T47D (cell line): ENCODE results near the gene SLC3A2.
A peak's percentile ranks its signal among the peaks of the same experiment; 100 is the strongest.
"Not testable (repeated sequence)": the region's sequence is repeated elsewhere in the genome, so short reads cannot be mapped to it uniquely, and the experiment has no call there.

ENCODE experiments used
- DNase-seq, 2 experiments: peaks; one replicate each; pipeline versions ENCODE4 v3.0.0 to v3.0.0-alpha.2; 2011 to 2012; ENCODE audit warnings: low read depth in 1 of 2, low spot score in 1 of 2
- JUND ChIP-seq: IDR thresholded peaks from 2 replicates; pipeline ENCODE4 v1.6.1; 2012; ENCODE audit warnings: low read depth
- in situ Hi-C: cut with HindIII; loops from 2 replicates; pipeline ENCODE4 v1.10.0; 2016; ENCODE audit warnings: low sequenced_read_pairs, low pct_unique_long_range_greater_than_20kb

SLC3A2 gene

DNA sequence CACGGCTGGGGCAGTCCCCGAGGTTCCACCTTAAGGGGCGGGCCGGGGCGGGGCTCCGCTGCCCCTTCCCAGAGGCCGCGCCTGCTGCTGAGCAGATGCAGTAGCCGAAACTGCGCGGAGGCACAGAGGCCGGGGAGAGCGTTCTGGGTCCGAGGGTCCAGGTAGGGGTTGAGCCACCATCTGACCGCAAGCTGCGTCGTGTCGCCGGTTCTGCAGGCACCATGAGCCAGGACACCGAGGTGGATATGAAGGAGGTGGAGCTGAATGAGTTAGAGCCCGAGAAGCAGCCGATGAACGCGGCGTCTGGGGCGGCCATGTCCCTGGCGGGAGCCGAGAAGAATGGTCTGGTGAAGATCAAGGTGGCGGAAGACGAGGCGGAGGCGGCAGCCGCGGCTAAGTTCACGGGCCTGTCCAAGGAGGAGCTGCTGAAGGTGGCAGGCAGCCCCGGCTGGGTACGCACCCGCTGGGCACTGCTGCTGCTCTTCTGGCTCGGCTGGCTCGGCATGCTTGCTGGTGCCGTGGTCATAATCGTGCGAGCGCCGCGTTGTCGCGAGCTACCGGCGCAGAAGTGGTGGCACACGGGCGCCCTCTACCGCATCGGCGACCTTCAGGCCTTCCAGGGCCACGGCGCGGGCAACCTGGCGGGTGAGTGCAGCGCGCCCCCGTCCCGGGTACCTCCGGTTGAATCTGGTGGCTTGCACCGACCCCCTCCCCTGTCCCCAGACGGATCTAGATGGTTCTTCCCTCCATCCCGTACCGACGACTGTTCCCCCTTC lies at the start of gene SLC3A2:
TSS of gene SLC3A2 (plus strand) at position 94 of the 776 bp plus-strand sequence. CDS start at position 222, 128 bp downstream.
- in situ Hi-C loops, result no loop called here
- TF ChIP-seq JUND, result no peak
- DNase-seq, result peak; percentile 84 to 95

DNA sequence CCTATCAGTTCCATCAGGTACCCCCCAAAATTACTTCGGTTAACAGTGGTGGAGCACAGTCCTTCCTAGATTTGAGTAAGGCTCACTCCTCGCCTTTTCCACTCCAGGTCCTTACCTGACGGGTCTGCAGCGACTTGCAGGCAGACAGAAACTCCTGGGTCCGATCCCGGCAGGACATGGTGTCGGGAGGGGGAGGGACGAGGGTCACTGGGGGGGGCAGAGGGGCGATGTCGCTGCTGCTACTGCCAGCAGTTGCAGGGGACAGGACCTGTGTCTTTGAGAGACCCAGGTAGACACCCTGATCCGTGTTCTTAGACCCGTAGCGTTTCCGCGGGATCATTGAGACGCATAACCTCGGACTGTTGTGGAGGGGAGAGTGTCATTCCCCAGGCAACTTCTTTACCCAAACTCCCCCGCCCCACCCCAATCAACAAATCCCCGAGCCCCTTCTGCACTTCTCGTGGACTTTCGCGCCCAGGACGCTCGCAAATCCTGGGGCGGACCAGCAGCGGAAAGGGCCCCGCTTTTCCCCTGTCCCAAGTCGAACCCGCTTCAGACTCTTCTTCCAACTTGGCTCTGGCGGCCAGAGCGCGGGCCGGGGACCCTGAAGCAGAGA lies 49.7 kb upstream of the SLC3A2 start:
- TF ChIP-seq JUND, result no peak
- in situ Hi-C loops, result no loop called here
- DNase-seq, result no peak

DNA sequence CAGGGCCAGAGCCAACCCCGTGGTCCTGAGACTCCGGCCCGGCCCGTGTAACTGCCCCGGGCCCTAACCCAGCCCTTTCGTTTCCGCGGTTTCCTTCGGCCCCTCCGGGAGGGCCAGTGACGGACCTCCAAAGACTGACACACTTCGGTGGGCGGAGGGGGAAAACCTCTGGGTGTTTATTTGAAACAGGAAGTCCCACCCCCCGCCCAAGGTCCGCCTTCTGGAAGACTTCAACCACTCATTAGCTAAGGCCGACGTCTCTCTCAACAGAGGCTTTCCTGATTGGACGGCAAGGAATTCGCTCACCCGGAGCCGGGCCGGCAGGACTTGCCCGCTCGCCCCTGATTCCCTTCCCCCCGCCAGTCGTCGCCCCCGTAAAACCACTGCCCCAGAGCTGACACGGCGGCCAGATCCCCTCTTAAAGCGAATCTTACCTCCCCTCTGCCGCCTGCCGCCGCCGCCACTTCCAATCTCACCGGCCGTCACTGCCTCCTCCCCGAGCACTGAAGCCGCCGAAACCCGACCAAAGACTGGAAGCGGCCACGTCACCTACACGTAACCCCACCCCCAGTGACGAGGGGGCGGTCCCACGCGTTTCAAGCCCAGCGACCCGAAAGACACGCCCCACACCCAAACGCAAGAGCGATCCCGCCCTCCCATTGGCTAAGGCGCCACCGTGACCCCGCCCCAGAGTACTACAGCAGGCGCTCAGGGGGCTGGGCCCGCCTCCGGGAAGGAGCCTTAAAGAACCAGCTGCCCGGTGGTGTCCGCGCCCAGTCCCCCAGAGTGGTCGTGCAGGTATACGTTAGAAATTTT lies 49.0 kb upstream of the SLC3A2 start, which contains the start of gene STX5:
TSS of gene STX5 (minus strand) at position 532 of the 816 bp plus-strand sequence. CDS start 808 bp downstream, outside the sequence.
- no peak for TF ChIP-seq JUND
- in situ Hi-C loops, result no loop called here
- peak; percentile 99 for DNase-seq

DNA sequence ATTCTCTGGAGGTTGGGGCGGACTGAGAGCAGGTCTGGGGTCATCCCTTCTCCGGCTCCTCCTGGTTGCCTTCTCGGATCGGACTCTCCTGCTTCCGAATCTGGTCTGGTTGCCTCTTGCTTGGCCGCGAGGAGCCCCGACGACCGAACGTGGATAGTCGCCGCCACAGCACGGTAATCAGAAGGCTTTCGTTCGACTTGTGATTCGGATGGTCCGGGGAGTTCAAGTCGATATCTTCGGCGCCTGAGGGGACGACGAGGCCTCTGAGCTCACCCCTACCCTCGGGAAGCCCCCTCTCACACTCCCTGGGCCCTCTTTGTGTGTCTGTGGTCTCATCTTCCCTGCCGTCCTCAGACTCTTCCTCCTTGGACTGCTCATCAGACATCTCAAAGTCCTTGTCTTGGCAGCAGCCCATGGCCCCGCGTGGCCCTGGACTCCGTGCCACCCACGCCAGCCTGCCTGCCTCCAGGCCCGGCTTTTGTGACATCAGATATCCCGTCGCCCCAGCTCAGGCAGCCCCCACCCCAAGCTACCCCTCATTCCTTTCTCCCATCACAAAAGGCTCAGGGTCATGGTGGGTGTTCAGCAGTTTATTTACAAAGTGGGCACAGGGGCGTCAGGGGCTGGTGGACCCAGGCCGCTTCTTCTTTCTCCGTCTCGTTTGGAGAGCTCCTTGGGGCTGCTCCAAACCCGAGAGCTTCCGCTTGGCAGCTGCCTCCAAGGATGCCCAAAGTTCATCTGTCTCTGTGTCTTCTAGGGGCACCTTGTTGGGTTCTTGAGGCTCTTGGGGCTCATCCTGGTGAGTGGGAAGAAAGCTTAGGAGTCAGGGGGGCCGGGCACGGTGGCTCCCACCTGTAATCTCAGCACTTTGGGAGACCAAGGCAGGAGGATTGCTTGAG lies 48.1 kb upstream of the SLC3A2 start, which contains the start of gene TEX54:
TSS of gene TEX54 (minus strand) at position 506 of the 899 bp plus-strand sequence.
- no peak for TF ChIP-seq JUND

DNA sequence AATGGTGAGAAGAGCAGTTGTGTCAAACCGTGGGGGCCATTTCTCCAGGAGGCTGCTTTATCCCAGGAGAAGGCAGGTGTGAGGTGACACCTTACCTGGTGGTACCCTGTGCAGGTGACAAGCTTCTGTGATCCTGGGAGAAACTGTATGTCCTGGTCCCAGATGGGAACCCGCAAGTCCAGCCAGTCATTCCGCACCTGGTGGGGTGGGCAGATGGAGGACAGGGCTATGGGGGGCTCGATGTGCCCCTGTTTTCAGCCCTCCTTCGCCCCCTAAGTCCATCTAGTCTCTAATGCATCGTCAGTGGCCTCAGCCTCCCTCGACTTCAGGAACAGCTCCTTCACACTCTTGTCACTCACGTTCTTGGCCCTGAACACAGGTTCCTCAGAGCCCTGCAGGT lies 45.4 kb upstream of the SLC3A2 start:
- no peak for DNase-seq
- in situ Hi-C loops, result no loop called here
- TF ChIP-seq JUND, result no peak

More for the DNA sequence above, 48.1 kb upstream of the SLC3A2 start, which contains the start of gene TEX54:
- in situ Hi-C loops, result no loop called here
- DNase-seq, result no peak

DNA sequence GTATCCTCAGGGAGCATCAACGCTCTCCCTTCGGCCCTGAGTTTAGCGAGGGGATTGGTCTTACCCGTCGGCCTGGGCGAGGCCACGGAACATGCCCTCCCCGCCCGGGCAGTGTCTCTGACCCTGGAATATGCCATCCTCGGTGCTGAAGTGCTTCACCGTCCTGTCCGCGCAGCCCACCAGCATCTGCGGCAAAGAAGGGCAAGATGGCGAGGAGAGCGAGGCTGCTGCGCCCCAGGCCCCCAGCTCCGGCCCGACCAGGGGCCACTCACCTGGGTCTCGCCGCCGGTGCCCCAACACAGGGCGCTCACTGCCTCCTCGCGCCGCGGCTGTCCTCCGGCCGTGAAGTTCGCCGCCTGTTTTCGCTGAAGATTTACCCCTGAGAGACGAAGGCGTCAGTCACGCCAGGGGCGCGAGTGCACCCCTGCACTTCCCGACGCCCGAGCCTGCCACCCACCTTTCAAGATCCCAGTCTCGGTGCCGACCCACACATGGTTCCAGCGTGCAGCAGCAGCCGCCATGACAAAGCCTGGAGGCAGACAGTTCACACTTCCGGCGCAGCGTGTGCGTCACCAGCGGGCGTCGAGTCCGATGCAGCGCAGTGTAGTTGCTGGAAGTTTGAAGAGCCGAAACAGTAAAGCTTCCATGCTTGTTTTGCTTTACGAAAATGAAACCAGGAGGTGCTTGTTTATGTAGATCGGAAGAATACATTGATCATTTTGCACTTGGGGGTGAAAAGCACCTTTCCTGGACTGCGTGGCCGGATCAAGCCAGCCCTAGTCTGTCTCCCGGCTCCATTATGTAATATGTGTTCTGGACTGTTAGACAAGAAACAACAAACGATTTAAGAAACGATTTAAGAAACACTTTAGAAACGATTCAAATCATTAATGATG lies 41.4 kb upstream of the SLC3A2 start, which contains the start of gene WDR74:
TSS of gene WDR74 (minus strand) at position 541 of the 896 bp plus-strand sequence. CDS start at position 521, 20 bp downstream.
- no peak for TF ChIP-seq JUND
- DNase-seq, result peak; percentile 82 to 96
- in situ Hi-C loops, result no loop called here

DNA sequence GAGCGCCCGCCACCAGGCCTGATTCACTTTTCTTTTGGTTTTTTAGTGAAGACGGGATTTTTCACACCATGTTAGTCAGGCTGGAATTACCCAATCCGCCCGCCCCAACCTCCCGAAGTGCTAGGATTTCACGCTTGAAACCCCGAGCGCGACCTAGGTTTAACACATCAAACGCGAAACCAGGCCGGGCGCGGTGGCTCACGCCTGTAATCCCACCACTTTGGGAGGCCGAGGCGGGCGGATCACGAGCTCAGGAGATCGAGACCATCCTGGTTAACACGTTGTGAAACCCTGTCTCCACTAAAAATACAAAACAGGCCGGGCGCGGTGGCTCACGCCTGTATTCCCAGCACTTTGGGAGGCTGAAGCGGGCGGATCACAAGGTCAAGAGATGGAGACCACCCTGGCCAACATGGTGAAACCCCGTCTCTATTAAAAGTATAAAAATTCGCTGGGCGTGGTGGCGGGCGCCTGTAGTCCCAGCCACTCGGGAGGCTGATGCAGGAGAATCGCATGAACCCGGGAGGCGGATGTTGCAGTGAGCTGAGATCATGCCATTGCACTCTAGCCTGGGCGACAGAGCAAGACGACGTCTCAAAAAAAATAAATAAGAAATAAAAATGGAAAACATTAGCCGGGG lies 39.9 kb upstream of the SLC3A2 start:
- DNase-seq, result peak in 1 of 2 experiments; percentile 81
- in situ Hi-C loops, result not testable (repeated sequence)

DNA sequence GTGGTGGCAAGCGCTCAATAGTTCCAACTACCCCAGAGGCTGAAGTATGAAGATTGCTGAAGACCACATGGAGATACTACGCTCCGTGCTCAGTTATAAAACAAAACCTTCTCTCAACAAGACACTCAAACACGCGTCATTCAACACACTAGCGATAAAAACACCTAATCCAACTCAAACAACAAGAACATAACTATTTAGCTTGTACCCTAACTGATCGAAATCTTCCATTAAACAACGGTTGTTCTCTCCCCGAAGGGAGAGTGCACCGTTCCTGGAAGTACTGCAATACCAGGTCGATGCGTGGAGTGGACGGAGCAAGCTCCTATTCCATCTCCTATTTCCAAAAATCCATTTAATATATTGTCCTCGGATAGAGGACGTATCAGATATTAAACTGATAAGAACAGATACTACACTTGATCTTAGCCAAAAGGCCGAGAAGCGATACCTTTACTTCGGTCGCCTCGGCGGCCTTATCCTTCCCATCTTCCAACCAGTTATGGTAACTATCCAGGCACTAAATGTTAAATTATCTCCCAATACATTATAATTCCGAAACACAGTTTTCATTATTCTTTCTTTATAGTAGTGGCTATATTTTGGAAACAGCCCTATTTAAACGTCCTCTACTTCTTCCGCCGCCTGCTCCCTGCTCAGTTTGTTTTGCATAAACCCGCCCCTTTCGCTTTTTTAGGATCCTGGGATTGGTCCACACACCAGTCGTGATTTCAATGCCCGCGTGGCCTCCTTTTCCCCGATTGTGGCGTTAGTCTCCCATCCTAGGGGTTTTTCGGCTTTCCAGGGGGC lies 39.1 kb upstream of the SLC3A2 start:
- peak; percentile 92 to 100 for DNase-seq
- in situ Hi-C loops, result no loop called here
- peak; percentile 99 for TF ChIP-seq JUND

DNA sequence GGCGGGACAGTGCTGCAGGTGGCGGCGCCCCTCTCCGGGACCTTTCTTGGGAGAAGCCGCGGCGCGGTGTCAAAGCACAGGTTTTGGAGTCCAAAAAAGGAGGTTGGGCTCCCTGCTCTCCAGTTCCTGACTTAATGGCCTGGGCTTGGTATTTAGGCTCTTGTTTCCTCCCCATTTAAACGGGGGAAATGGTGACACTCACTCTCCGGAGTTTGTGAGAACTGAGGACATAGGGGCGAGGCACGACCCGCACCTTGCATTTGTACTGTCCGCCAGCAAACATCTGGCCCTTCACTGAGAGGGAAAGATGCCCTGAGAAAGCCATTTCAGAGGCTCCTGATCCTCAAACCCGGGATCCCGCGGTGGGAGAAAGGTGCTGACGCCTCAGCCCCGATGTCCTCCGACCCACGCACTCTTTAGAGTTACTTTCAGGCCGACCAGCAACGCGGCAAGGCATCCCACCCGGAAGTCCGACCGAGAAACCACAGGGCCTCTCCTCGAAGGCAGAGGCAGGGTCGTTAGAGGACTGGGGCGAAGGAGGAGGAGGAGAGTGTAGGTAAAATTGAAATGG lies 38.4 kb upstream of the SLC3A2 start:
- in situ Hi-C loops, result no loop called here
- TF ChIP-seq JUND, result no peak
- no peak for DNase-seq

DNA sequence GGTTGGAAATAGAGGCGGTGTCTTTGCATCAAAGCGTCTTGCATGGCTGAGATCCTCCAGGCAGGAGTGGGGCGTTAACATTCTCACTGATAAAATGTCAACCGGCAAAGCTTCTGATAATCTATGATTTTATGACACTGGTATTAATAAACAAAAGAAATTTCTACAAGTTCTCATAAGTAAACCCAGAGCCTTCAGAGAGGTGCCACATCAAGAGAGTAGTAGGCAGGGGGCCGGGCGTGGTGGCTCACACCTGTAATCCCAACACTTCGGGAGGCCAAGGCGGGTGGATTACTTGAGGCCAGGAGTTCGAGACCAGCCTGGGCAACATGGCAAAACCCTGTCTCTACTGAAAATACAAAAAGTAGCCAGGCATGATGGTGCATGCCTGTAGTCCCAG lies 37.8 kb upstream of the SLC3A2 start:
- DNase-seq, in situ Hi-C loops: not testable (repeated sequence)
